Fibroblast of gingiva (primary cell): ENCODE measurements around the gene CYGB.
"Not testable (repeated sequence)": the region's sequence is repeated elsewhere in the genome, so short reads cannot be mapped to it uniquely, and the experiment has no call there.

ENCODE experiments used
- DNase-seq: peaks from one replicate; pipeline ENCODE4 v3.0.0-alpha.2; 2011; ENCODE audit warnings: low read depth

CYGB gene

GRCh38 chr17:76524598-76525512, 12.7 kb downstream of the CYGB start:
- DNase-seq: peak; percentile 79

GRCh38 chr17:76523084-76524037, 14.1 kb downstream of the CYGB start:
- DNase-seq: peak; percentile 30

DNA sequence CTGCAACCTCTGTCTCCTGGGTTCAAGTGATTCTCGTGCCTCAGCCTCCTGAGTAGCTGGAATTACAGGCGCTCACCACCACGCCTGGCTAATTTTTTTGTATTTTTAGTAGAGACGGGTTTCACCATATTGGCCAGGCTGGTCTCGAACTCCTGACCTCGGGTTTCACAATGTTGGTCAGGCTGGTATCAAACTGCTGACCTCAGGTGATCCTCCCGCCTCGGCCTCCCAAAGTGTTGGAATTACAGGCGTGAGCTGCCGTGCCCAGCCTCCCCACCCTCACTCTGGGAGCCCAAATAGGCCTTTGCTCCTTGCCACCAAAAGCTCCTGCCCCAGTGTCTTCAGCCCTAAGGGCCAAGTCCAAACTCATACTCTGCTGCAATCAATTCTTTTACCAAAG, 15.8 kb downstream of the CYGB start:
- DNase-seq: not testable (repeated sequence)

GRCh38 chr17:76521262-76521661, 16.2 kb downstream of the CYGB start:
- no peak for DNase-seq

DNA sequence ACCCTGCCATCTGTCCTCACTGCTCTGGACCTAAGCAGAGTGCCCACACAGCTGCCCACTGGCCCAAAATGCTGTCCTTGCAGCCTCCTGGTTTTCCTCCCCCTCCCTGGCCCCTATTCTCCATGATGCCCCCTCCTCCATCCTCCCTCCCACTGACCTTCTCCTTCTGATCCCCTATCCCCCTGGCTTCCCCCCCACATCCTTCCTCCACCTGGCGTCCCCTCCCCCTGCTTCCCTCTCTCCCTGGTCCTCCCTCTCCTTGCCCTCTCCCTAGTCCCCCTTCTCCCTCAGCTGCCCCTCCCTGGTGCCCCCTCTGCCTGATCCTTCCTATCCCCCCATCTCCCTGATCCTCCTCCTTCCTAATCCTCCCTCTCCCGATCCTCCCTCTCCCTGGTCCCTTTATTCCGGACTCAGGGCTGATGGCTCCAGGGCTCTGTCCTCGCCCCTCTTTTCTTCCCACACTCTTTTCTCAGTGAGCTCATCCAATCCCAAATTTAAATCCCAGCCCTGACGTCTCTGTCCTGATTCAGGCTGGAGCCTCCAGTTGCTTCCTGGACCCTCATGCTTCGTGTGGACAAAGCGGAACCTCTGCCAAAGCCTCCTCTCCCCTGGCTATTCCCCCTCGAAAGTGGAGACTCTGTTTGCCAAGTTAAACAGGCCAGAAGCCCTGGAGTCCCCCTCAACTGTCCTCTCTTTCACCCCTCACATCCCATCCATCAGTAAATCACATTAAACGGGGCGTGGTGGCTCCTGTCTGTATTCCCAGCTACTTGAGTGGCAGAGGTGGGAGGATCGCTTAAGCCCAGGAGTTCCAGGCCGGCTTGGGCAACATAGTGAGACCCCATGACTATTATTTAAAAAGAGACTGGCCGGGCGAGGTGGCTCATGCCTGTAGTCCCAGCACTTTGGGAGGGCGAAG, 18.2 kb downstream of the CYGB start:
- no peak for DNase-seq

GRCh38 chr17:76517638-76518038, 19.9 kb downstream of the CYGB start:
- DNase-seq: no peak

DNA sequence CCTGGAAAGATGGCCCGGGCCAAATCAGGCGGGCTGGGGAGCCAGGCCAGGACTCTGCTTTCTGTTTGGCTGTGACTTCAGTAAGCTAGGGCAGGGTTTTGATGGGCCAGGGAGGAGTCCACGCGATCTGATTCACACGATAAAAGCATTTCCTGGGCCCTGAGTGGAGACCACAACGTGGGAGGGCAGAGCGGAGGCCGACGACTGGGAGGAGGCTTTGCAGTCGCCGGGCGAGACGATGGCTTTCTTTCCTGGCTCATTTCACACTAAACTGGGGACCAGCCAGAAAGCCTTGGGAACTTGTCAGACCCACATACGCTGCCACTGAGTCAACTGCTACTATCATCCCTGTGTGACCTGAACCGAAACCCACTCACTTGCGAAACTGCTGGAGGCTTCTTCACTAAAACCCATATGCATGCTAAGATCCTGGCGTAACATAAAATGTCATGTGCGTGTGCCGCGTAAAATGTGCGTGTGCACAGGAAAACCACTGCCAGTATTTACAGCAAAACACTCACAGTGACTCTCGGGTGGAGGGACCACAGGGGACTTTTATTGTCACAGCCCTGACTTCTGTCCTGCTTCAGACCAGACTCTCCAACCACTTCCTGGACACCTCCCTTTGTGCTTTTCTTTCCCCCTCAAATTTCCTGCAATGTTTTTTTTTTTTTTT, 22.1 kb downstream of the CYGB start:
- peak; percentile 99 for DNase-seq

DNA sequence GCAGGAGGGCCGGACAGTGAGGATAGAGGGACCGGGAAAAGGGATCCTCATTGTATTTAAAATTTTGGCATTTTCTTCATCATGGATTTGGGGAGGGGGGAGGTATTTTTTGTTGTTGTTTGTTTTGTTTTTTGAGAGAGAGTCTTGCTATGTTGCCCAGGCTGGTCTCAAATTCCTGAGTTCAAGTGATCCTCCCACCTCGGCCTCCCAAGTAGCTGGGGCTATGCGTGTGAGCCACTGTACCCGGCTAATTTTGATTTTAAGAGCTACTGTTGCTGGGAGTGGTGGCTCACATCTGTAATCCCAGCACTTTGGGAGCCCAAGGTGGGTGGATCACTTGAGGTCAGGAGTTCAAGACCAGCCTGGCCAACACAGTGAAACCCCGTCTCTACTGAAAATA, 23.2 kb downstream of the CYGB start:
- not testable (repeated sequence) for DNase-seq

DNA sequence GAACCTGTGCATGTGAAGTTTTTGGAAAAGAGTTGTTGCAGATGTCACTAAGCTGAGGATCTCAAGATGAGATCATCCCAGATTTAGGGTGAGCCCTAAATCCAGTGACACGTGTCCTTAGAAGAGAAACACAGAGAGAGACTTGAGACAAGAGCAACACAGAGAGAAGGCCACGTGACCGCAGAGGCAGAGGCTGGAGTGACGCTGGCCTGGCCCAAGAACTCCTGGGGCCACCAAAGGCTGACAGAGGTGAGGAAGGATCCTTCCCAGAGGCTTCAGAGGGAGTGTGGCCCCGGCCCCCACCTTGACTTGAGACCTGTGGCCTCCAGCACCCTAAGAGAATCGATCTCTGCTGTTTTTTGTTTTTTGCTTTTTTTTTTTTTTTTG, 24.2 kb downstream of the CYGB start:
- no peak for DNase-seq

DNA sequence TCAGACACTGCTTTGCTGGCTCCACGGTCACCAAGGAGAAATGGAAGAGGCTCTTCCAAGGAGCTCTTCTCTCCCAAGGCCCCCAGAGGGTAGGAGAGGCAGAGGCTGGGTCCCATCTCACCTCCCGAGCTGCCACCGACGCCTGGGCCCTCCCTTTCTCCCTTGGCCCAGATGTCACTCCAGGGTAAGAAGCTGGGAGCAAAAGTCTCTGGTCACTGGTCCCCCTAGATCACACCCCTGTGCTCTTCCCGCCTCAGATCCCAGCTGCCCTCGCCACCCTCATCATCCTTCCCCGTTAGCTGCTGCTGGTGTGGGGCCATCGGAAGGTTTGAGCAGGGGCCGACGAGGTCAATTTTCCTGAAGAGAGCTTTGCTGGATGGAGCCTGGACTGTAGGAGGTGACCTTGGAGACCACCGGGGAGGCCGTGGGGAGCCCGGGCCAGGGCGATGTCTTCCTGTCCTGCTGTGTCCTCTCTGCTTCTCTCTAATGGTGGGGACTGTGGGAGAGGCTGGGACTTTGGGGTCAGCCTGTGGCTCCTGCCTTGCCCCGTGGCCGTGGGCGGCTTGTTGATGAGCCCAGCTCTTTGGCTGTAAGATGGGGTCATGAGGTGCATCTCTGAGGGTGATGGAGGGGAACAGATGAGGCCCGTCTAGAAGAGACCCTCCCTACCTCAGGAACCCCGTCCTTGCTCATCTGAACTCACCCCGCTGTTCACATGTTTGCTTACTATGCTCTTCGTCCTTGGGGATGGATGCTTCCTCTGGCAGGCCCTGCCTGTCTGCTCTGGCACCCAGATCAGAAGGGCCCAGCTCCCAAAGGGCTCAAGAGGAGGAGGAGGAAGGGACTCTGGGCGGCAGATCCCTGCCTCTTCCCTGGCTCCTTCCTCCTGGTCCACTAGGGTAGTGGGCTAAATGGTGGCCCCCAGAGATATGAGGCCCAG, 24.9 kb downstream of the CYGB start:
- DNase-seq: no peak

DNA sequence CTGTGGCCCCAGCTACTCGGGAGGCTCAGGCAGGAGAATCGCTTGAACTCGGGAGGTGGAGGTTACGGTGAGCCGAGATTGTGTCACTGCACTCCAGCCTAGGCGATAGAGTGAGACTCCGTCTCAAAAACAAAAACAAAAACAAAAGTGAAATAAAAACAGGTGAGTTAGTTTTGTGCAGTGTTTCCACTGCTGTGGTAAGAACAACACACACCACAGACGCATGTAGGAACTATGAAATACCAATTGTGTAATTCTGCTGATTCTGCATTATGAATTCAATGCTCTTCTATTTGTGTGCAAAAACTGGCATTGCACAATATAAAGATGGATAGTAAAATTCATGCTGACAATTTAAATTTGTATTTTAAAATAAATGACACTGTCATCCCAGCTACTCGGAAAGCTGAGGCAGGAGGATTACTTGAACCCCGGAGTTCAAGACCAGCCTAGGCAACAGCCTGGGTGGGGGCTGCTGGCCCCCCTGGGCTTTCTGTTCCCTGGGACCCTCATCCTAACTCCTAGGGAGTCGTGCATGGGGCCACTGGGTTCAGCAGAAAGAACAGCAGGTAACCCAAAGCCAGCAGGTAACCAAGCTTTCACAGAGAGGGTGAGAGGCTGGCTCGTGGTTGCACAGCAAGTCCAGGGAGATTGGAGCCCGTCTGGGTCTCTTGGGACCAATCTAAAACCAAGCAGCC, 25.7 kb downstream of the CYGB start:
- peak; percentile 38 for DNase-seq

DNA sequence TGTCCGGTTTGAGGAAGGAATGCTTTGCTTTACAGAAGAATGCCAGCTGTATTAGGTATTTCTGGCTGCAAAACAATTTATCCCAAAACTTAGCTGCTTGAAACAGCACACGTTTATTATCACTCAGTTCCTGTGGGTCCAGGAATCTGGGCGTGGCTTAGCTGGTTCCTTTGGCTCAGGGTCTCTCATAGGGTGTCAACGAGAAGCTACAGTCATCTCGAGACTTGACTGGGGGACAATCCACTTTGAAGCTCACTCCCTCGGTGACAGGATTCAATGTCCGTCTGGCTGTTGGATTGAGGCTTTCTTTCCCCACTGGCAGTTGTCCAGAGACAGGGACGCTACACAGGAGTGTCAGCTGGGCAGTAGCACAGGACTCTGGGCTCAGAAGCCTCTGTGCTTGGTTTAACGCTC, 26.7 kb downstream of the CYGB start:
- DNase-seq: no peak

- DNase-seq: not testable (repeated sequence)
These were observed 28.9 kb downstream of the CYGB start for GRCh38 chr17:76508472-76509063.

GRCh38 chr17:76506408-76507345, 30.8 kb downstream of the CYGB start:
- peak; percentile 25 for DNase-seq

DNA sequence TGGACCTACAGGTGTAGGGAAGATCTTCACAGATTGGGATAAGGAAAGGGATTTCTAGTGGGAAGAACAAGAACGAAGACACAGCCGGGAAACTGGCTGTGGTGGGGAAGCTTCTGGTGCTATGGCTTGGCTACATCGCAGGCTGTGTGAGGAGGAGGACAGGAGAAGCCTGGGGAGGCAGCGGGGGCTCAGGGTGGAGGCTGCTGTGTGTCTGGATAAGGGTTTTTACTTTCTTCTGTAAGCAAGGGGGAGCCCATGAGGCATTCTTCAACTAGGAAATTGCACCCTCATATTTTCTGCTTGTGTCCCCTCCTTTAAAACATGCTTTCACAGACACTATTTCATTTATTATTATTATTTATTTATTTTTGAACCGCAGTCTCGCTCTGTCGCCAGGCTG, 33.4 kb downstream of the CYGB start:
- no peak for DNase-seq

- no peak for DNase-seq
These were observed 34.9 kb downstream of the CYGB start for GRCh38 chr17:76502341-76503211.

DNA sequence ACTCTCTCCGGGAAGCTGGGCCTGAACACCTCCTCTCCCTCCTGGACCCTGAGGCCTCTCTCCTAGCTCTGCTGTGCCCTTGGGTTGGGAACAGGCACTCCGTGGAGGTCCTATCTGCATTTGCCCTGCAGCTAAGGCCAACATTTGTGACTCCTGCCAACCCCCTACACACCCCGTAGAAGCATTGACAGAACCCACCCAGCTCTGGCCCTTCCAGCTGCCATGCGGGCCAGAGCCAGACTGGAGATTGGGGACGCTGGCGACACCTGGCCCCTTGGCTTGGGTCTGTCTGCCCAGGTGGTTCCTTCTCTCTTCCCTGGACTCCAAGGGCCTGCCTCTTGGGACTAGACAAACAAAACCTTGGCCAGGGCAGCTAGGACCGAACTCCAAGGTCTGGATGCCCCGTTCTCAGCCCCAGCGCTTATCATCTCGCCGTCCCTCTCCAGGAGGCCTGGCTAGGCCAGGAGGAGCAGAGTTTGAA, 35.6 kb downstream of the CYGB start:
- no peak for DNase-seq
